K562 (cell line): ENCODE measurements around the gene PYGL. TPM values are rescaled to one million over a fixed set of nuclear protein-coding genes. Genes with fewer than 3 reads are reported as not detected.

Experiments used
- ATAC-seq: fragments of 200-7000 bp; cut with Tn5 transposase; 3 replicates; pipeline ENCODE4 v1.9.1; 2020; ENCODE audit warnings: moderate library complexity
- BruUV-seq: library from RNA; stranded (reverse); fragments of 400-500 nt; replicated peaks from 2 replicates; lab custom pipeline; 2021; lab: Mats Ljungman, UMichigan
- CTCF ChIA-PET: fragments of 300-600 bp; formaldehyde crosslinking; extraction: SDS; loops from one replicate; lab custom pipeline; 2021; ENCODE audit warnings: low intra/inter-chr PET ratio; lab: Yijun Ruan, JAX
- POLR2A ChIA-PET: fragments of 300-600, 350-650 bp; sonication (Branson Sonifier 250); formaldehyde crosslinking; extraction: SDS; loops from one replicate; lab custom pipeline; 2021; ENCODE audit warnings: antibody characterized with exemption, inconsistent platforms; lab: Yijun Ruan, JAX
- DNase-seq, 4 experiments: peaks; one replicate each; pipeline versions ENCODE4 v3.0.0 to v3.0.0-alpha.2; 2011 to 2018; ENCODE audit warnings: low spot score in 3 of 4, mixed read lengths in 3 of 4; ENCODE audit errors: extremely low read depth in 1 of 4
- FAIRE-seq: peaks from 2 replicates; lab custom pipeline; 2011; peaks lifted over from hg19 to GRCh38; lab: Jason Lieb, UNC
- H2AFZ ChIP-seq: 2 replicates; pipeline ENCODE4 v1.6.0; 2011; ENCODE audit warnings: low read depth, low read length, control low read depth, inconsistent platforms
- H3K27ac ChIP-seq: fragments of 200-600 bp; 3 replicates; pipeline ENCODE4 v1.8.0; 2011; ENCODE audit warnings: low read depth, mild to moderate bottlenecking, control low read depth, inconsistent platforms, low read length, moderate library complexity, mixed read lengths; ENCODE audit errors: extremely low read depth
- H3K27me3 ChIP-seq, 2 experiments: fragments of 300-600 bp in 1 of 2; 2 replicates in 1 of 2; 3 replicates in 1 of 2; pipeline versions ENCODE4 v1.6.0 to v1.8.0; 2011; ENCODE audit warnings: inconsistent platforms in 2 of 2, low read length in 2 of 2, mild to moderate bottlenecking in 1 of 2, mixed read lengths in 1 of 2, moderate library complexity in 1 of 2; ENCODE audit not compliant: control insufficient read depth in 2 of 2, insufficient read depth in 2 of 2
- H3K36me3 ChIP-seq: fragments of 300-600 bp; 3 replicates; pipeline ENCODE4 v1.8.0; 2011; ENCODE audit warnings: mild to moderate bottlenecking, low read length, inconsistent platforms; ENCODE audit not compliant: control insufficient read depth, insufficient read depth
- H3K4me1 ChIP-seq, 2 experiments: fragments of 200-600 bp in 1 of 2; replicated peaks in 1 of 2; 2 replicates in 1 of 2; 3 replicates in 1 of 2; pipeline versions ENCODE4 v1.5.1 to v1.8.0; 2011; ENCODE audit warnings: inconsistent platforms in 2 of 2, low read length in 2 of 2, mild to moderate bottlenecking in 1 of 2, mixed read lengths in 1 of 2, moderate library complexity in 1 of 2; ENCODE audit not compliant: control insufficient read depth in 2 of 2, insufficient read depth in 2 of 2
- H3K4me2 ChIP-seq: 2 replicates; pipeline ENCODE4 v1.6.1; 2011; ENCODE audit warnings: low read length, control low read depth, inconsistent platforms, mixed read lengths; ENCODE audit not compliant: insufficient read depth
- H3K4me3 ChIP-seq: fragments of 200-600 bp; sonication (generic), shearing (Covaris generic); 2 replicates; pipeline ENCODE4 v1.5.1; 2016; ENCODE audit warnings: control low read depth, inconsistent platforms
- H3K79me2 ChIP-seq: fragments of 200-600 bp; 3 replicates; pipeline ENCODE4 v1.8.0; 2011; ENCODE audit warnings: low read length, inconsistent platforms; ENCODE audit not compliant: control insufficient read depth, insufficient read depth
- H3K9ac ChIP-seq, 2 experiments: 2 replicates each; pipeline versions ENCODE4 v1.6.0 to v1.6.1; 2011; ENCODE audit warnings: low read depth in 2 of 2, low read length in 2 of 2, control low read depth in 1 of 2, inconsistent platforms in 1 of 2, mild to moderate bottlenecking in 1 of 2, mixed read lengths in 1 of 2; ENCODE audit not compliant: insufficient read depth in 1 of 2
- H3K9me1 ChIP-seq: one replicate; pipeline ENCODE4 v1.6.0; 2011; ENCODE audit warnings: inconsistent platforms, mild to moderate bottlenecking, low read length, moderate library complexity; ENCODE audit not compliant: control insufficient read depth, insufficient read depth
- H3K9me3 ChIP-seq: replicated peaks from 2 replicates; pipeline ENCODE4 v1.5.1; 2011; ENCODE audit warnings: low read depth, low read length, inconsistent platforms; ENCODE audit not compliant: control insufficient read depth, insufficient read depth
- H4K20me1 ChIP-seq: replicated peaks from 2 replicates; pipeline ENCODE4 v1.6.1; 2011; ENCODE audit warnings: low read length, inconsistent platforms, mixed read lengths; ENCODE audit not compliant: control insufficient read depth, insufficient read depth
- ATF3 ChIP-seq, 2 experiments: fragments of 450-650 bp in 1 of 2; sonication (generic) in 1 of 2; formaldehyde crosslinking in 1 of 2; IDR thresholded peaks in 1 of 2; conservative IDR thresholded peaks in 1 of 2; 2 replicates each; pipeline versions ENCODE4 v1.6.1 to v1.8.1; 2016 to 2023; ENCODE audit warnings: mild to moderate bottlenecking in 2 of 2, moderate library complexity in 2 of 2, inconsistent platforms in 1 of 2, missing genetic modification reagents in 1 of 2
- JUND ChIP-seq, 2 experiments: IDR thresholded peaks; 2 replicates in 1 of 2; 3 replicates in 1 of 2; pipeline ENCODE4 v1.6.1; 2011; ENCODE audit warnings: borderline replicate concordance in 2 of 2, low read depth in 2 of 2, low read length in 2 of 2, improper control_type of control experiment in 1 of 2, missing biosample characterization in 1 of 2, missing genetic modification characterization in 1 of 2, missing genetic modification reagents in 1 of 2
- MAZ ChIP-seq, 2 experiments: fragments of 450-650 bp in 1 of 2; sonication (generic) in 1 of 2; formaldehyde crosslinking; IDR thresholded peaks in 1 of 2; conservative IDR thresholded peaks in 1 of 2; 2 replicates each; pipeline versions ENCODE4 v1.4.0 to v1.5.0; 2020; ENCODE audit warnings: mild to moderate bottlenecking in 1 of 2, missing genetic modification reagents in 1 of 2
- PHTF2 ChIP-seq: fragments of 250-450 bp; sonication (Bioruptor Pico); IDR thresholded peaks from 2 replicates; pipeline ENCODE4 v1.5.0; 2021; ENCODE audit warnings: mild to moderate bottlenecking
- PTRF ChIP-seq: fragments of 450-650 bp; IDR thresholded peaks from 2 replicates; pipeline ENCODE4 v1.6.1; 2016; ENCODE audit warnings: mild to moderate bottlenecking, missing genetic modification characterization, missing compliant biosample characterization
- TBP ChIP-seq: optimal IDR thresholded peaks from 2 replicates; pipeline ENCODE3; 2011; ENCODE audit warnings: low read depth, low read length, improper control_type of control experiment
- ZBTB33 ChIP-seq: sonication (generic); formaldehyde crosslinking; IDR thresholded peaks from 2 replicates; pipeline ENCODE4 v1.8.1; 2023; ENCODE audit warnings: mild to moderate bottlenecking, missing genetic modification reagents
- ZNF165 ChIP-seq: fragments of 250-450 bp; sonication (Bioruptor Pico); IDR thresholded peaks from 2 replicates; pipeline ENCODE4 v1.4.0; 2020; ENCODE audit warnings: borderline replicate concordance
- ZNF274 ChIP-seq: IDR thresholded peaks from 2 replicates; pipeline ENCODE4 v1.6.1; 2011; ENCODE audit warnings: low read depth, mild to moderate bottlenecking, low read length, moderate library complexity, borderline replicate concordance
- ZNF324 ChIP-seq: fragments of 250-450 bp; sonication (Bioruptor Pico); IDR thresholded peaks from 2 replicates; pipeline ENCODE4 v1.4.0; 2020; ENCODE audit warnings: mild to moderate bottlenecking
- WGBS: fragments of 100-300 bp; shearing (Covaris generic); methylation state at CpG from one replicate; pipeline ENCODE4 v1.1.6; 2016; ENCODE audit warnings: low coverage, mixed read lengths; ENCODE audit not compliant: insufficient coverage; ENCODE audit errors: missing lambda C conversion rate; 5-methylcytosine and 5-hydroxymethylcytosine counted together
- in situ Hi-C: fragments of 300-500 bp; cut with MboI; formaldehyde crosslinking; loops from 4 replicates; pipeline ENCODE4 v1.15.0; 2018; ENCODE audit warnings: inconsistent platforms, mixed read lengths
- intact Hi-C: fragments of 100-400 bp; cut with micrococcal nuclease; formaldehyde crosslinking; loops from 2 replicates; pipeline ENCODE4 v1.14.2; 2022
- polyA plus RNA-seq, 8 experiments: library from polyadenylated mRNA; depleted of rRNA in 4 of 8; stranded (reverse) in 5 of 8; unstranded in 3 of 8; fragments of >200 nt; fragmentation: Nextera tagmentation in 2 of 8; fragmentation: Illumina TruSeq in 1 of 8; extraction: Ambion mirVana in 2 of 8; extraction: Trizol in 1 of 8; gene quantifications; 2 replicates each; pipeline versions ENCODE4 v1.2.1 to v1.2.3, GENCODE V29; 2011 to 2014; ENCODE audit warnings: inconsistent platforms in 1 of 8, missing spikeins in 1 of 8
- total RNA-seq, 7 experiments: library from RNA; depleted of rRNA in 6 of 7; stranded (reverse); fragments of >200 nt in 6 of 7; fragmentation: Illumina TruSeq in 2 of 7; extraction: Trizol in 2 of 7; gene quantifications; 2 replicates each; pipeline versions ENCODE4 v1.2.1 to v1.2.3, GENCODE V29; 2011 to 2021; ENCODE audit warnings: low replicate concordance in 1 of 7

The PYGL gene
- total and polyA plus RNA-seq, 9 of the 15 experiments (the other 6 are each of a cell fraction or from before 2014, with no cell fraction given), result 3.5 to 17.9 (median 13.1) TPM

- ChIA-PET POLR2A (no interaction called here), CTCF (no interaction called here)
- in situ Hi-C loops, result no loop called here
- FAIRE-seq (no peak), DNase-seq (no peak), ATAC-seq (no peak)
- no peaks in the 10 kb centered on the region for H3K9me1 ChIP-seq
- H3K27ac ChIP-seq, result no peak overlapping the region
- H4K20me1 ChIP-seq, result no peaks in the 10 kb centered on the region
- no peak overlapping the region for H2AFZ ChIP-seq
- WGBS, result 14% methylated on average over 3 of the region's 3 CpGs
- no peaks in the 10 kb centered on the region for H3K9me3 ChIP-seq
- H3K4me1 ChIP-seq, result peaks cover 0 to 12% of the 10 kb centered on the region in 2 experiments; a peak in 3 of 5 replicates
- H3K4me2 ChIP-seq, result no peak overlapping the region
- H3K79me2 ChIP-seq, result no peaks in the 10 kb centered on the region
- intact Hi-C loops, result loop anchor here (5.0 to 10.0 kb wide), 3 partner anchors 80 to 268 kb away; no protein-coding TSS in a partner anchor
- H3K36me3 ChIP-seq, result no peaks in the 10 kb centered on the region
- H3K27me3 ChIP-seq, result no peaks in the 10 kb centered on the region
- BruUV-seq, result no TSS peak
- no peak overlapping the region for H3K4me3 ChIP-seq
- TF ChIP-seq TBP (no peak), ZBTB33 (no peak), PHTF2 (no peak), PTRF (tag) (no peak), ZNF274 (no peak), JUND (IDR thresholded peaks at IDR 0.05; ENCODE audit: borderline replicate concordance, low read depth, low read length) (peak; percentile 31; the same call in 1 of the 2 replicates), JUND (tag; IDR thresholded peaks at IDR 0.05; ENCODE audit: borderline replicate concordance, low read depth, low read length) (no peak; the same call in 2 of the 3 replicates), ZNF324 (CRISPR knock-in tag) (no peak), ATF3 (IDR thresholded peaks at IDR 0.05) (peak; percentile 68), ATF3 (CRISPR knock-in tag; conservative IDR thresholded peaks at IDR 0.05) (no peak), ZNF165 (CRISPR knock-in tag) (no peak), MAZ (CRISPR knock-in tag; conservative IDR thresholded peaks at IDR 0.05 in 1 of 2, IDR thresholded peaks at IDR 0.05 in 1 of 2) (no peak)
- no peak overlapping the region for H3K9ac ChIP-seq
These were observed 13.0 kb upstream of the PYGL start for GRCh38 chr14:50957296-50957695.
